ENCODE results near the gene CRKL.
"Not testable (repeated sequence)": the region's sequence is repeated elsewhere in the genome, so short reads cannot be mapped to it uniquely, and the experiment has no call there.

DNA sequence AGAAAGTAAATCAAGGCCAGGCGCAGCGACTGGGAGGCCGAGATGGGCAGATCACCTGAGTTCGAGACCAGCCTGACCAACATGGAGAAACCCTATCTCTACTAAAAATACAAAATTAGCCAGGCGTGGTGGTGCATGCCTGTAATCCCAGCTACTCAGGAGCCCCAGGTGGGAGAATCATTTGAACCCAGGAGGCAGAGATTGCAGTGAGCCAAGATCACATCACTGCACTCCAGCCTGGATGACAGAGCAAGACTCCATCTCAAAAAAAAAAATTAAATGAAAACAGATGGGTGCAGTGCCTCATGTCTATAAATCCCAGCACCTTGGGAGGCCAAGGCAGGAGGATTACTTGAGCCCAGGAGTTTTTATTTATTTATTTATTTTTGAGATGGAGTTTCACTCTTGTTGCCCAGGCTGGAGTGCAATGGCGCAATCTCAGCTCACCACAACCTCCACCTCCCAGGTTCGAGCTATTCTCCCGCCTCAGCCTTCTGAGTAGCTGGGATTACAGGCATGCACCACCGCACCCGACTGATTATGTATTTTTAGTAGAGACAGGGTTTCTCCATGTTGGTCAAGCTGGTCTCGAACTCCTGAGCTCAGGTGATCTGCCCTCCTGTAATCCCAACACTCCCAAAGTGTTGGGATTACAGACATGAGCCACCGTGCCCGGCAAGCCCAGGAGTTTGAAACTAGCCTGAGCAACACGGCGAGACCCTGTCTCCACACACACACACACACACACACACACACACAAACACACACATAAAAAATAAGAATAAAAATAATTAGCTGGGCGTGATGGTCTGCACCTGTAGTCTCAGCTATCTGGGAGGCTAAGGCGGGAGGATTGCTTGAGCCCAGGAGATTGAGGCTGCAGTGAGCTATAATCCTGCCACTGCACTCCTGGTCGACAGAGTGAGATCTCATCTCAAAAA lies 15.8 kb upstream of the CRKL start:
- TF ChIP-seq, protein P1, sequence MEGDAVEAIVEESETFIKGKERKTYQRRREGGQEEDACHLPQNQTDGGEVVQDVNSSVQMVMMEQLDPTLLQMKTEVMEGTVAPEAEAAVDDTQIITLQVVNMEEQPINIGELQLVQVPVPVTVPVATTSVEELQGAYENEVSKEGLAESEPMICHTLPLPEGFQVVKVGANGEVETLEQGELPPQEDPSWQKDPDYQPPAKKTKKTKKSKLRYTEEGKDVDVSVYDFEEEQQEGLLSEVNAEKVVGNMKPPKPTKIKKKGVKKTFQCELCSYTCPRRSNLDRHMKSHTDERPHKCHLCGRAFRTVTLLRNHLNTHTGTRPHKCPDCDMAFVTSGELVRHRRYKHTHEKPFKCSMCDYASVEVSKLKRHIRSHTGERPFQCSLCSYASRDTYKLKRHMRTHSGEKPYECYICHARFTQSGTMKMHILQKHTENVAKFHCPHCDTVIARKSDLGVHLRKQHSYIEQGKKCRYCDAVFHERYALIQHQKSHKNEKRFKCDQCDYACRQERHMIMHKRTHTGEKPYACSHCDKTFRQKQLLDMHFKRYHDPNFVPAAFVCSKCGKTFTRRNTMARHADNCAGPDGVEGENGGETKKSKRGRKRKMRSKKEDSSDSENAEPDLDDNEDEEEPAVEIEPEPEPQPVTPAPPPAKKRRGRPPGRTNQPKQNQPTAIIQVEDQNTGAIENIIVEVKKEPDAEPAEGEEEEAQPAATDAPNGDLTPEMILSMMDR (IDR thresholded peaks at IDR 0.05), result not testable (repeated sequence)
- TF ChIP-seq POLR2A (IDR thresholded peaks at IDR 0.05), result not testable (repeated sequence)

All from testis (tissue), 2 donors.